ENCODE results near the gene ANKRD33B.

Gene ANKRD33B

DNA sequence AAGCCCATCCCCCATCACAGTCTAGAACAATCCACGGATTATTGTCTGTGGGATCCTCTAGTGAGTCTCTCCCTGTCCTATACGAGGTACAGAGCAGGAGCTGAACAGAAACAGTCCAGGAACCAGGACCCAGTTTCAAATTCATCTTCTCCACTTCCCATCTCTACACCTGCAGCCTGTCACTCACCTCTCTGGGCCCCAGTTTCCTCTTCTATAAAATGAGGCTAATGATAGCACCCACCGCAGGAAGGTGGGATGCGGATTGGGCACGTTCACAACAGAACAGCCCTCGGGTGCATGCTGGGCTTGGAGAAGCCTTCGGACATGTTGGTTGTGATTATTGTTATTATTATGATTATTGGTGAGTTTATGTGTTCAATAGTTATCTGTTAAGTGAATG, 78.5 kb downstream of the ANKRD33B start:
- TF ChIP-seq, protein P1, sequence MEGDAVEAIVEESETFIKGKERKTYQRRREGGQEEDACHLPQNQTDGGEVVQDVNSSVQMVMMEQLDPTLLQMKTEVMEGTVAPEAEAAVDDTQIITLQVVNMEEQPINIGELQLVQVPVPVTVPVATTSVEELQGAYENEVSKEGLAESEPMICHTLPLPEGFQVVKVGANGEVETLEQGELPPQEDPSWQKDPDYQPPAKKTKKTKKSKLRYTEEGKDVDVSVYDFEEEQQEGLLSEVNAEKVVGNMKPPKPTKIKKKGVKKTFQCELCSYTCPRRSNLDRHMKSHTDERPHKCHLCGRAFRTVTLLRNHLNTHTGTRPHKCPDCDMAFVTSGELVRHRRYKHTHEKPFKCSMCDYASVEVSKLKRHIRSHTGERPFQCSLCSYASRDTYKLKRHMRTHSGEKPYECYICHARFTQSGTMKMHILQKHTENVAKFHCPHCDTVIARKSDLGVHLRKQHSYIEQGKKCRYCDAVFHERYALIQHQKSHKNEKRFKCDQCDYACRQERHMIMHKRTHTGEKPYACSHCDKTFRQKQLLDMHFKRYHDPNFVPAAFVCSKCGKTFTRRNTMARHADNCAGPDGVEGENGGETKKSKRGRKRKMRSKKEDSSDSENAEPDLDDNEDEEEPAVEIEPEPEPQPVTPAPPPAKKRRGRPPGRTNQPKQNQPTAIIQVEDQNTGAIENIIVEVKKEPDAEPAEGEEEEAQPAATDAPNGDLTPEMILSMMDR (IDR thresholded peaks at IDR 0.05; ENCODE audit: low read depth, low read length, missing control alignments): no peak
- H3K27ac ChIP-seq: no peak overlapping the region
- DNase-seq: no peak
- no peaks in the 10 kb centered on the region for H3K36me3 ChIP-seq (replicated peaks)
- H3K27me3 ChIP-seq (replicated peaks): no peaks in the 10 kb centered on the region
- no peak overlapping the region for H3K4me3 ChIP-seq (ENCODE audit: low read depth, low read length)
- in situ Hi-C loops (cut with HindIII; ENCODE audit: low pct_ligation_motif_present, low sequenced_read_pairs): loop anchor here (25.0 kb wide), 1 partner anchor 155 kb away; no protein-coding TSS in a partner anchor

DNA sequence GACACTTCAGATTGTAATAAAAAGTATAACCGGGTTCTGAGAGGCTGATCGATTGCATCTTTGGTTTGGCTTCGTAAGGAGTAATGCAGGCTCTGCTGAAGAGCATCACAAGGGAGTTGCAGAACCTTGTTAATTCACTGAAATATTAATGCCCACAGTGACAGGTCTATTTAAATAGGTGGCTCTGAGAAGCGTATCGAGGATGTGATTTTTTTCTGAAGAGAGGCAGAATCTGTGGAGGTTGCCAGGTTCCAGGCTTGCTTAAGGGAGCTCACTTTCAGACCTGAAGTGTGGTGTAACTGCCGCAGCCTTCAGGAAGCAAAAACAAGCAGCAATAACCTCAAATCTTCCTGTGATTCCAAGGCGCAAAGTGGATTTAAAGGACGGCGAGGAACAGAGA, 80.3 kb downstream of the ANKRD33B start:
- TF ChIP-seq, protein P1 (IDR thresholded peaks at IDR 0.05; ENCODE audit: low read depth, low read length, missing control alignments): no peak
- Histone ChIP-seq H3K27me3 (replicated peaks) (no peaks in the 10 kb centered on the region), H3K36me3 (replicated peaks) (no peaks in the 10 kb centered on the region), H3K27ac (no peak overlapping the region), H3K4me3 (ENCODE audit: low read depth, low read length) (no peak overlapping the region)
- in situ Hi-C loops (cut with HindIII; ENCODE audit: low pct_ligation_motif_present, low sequenced_read_pairs): loop anchor here (25.0 kb wide), 1 partner anchor 157 kb away; no protein-coding TSS in a partner anchor
- no peak for DNase-seq

DNA sequence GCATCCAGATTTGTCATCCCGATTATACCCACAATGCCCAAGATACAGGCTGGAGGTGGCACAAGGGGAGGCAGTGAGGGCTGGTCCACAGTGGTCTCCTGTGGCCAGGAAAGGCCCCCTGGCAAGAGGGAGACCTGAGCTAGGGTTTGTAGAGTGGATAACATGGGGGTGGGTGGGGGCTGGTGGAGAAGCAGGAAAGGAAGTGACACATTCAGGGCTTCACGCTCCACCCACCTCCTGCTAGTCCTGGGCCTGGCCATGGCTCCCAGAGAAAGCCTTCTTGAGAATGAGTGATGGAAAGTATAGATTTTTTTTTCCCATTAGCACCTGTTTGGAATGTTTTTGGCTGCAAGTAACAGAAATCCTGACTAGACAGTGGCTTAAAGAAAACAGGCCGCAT, 81.3 kb downstream of the ANKRD33B start:
- in situ Hi-C loops (cut with HindIII; ENCODE audit: low pct_ligation_motif_present, low sequenced_read_pairs): loop anchor here (25.0 kb wide), 1 partner anchor 158 kb away; no protein-coding TSS in a partner anchor
- H3K4me3 ChIP-seq (ENCODE audit: low read depth, low read length): no peak overlapping the region
- TF ChIP-seq, protein P1 (IDR thresholded peaks at IDR 0.05; ENCODE audit: low read depth, low read length, missing control alignments): no peak
- H3K36me3 ChIP-seq (replicated peaks): no peaks in the 10 kb centered on the region
- DNase-seq: no peak
- H3K27ac ChIP-seq: no peak overlapping the region
- no peaks in the 10 kb centered on the region for H3K27me3 ChIP-seq (replicated peaks)

DNA sequence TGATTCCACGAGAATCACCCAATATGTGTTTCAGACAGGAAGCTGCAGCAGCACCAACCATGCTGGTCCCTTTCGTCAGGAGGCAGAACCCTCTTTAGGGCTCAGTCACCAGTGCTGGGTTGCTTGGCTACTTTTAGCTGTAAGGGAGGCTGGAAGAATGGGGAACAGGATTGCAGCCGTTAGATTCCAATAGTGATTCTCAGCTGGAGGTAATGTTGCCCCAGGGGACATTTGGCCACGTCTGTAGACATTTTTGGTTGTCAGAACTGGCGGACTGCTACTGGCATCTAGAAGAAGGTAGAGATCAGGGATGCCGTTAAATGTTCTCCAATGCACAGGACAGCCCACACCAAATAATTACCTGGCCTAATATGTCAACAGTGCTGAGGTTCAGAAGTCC, 81.8 kb downstream of the ANKRD33B start:
- Histone ChIP-seq H3K27ac (no peak overlapping the region), H3K4me3 (ENCODE audit: low read depth, low read length) (no peak overlapping the region), H3K36me3 (replicated peaks) (no peaks in the 10 kb centered on the region), H3K27me3 (replicated peaks) (no peaks in the 10 kb centered on the region)
- no peak for DNase-seq
- in situ Hi-C loops (cut with HindIII; ENCODE audit: low pct_ligation_motif_present, low sequenced_read_pairs): loop anchor here (25.0 kb wide), 1 partner anchor 158 kb away; no protein-coding TSS in a partner anchor
- TF ChIP-seq, protein P1 (IDR thresholded peaks at IDR 0.05; ENCODE audit: low read depth, low read length, missing control alignments): no peak

DNA sequence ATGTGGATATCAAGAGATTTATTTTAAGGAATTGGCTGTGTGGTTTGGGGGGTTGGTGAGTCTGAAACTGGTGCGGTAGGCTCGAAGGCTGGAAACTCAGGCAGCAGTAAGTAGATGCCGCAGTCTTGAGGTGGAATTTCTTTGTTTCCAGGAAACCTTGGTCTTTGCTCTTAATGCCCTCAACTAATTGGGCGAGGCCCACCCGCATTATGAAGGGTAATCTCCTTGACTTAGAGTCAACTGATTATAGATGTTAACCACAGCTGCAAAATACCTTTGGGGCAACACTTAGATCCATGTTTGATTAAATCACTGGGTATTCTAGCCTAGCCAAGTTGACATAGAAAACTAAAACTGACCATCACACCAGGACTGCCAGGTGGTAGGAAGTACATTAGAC, 83.8 kb downstream of the ANKRD33B start:
- Histone ChIP-seq H3K36me3 (replicated peaks) (no peaks in the 10 kb centered on the region), H3K27ac (no peak overlapping the region), H3K4me3 (ENCODE audit: low read depth, low read length) (no peak overlapping the region), H3K27me3 (replicated peaks) (no peaks in the 10 kb centered on the region)
- TF ChIP-seq, protein P1 (IDR thresholded peaks at IDR 0.05; ENCODE audit: low read depth, low read length, missing control alignments): no peak
- in situ Hi-C loops (cut with HindIII; ENCODE audit: low pct_ligation_motif_present, low sequenced_read_pairs): loop anchor here (25.0 kb wide), 1 partner anchor 160 kb away; no protein-coding TSS in a partner anchor
- DNase-seq: no peak
